Testis (tissue), 3 donors: ENCODE results near the gene THSD7A. TPM values are rescaled to one million over a fixed set of nuclear protein-coding genes. Genes with fewer than 3 reads are reported as not detected.

ENCODE experiments used
- DNase-seq: peaks from one replicate; pipeline ENCODE4 v3.0.0-alpha.2; 2019
- H3K27ac ChIP-seq, 2 donors: fragments of 200-600 bp; sonication (generic); one replicate each; pipeline ENCODE4 v1.5.1; 2019
- H3K27me3 ChIP-seq: fragments of 200-600 bp; sonication (generic); one replicate; pipeline ENCODE4 v1.5.1; 2019
- H3K36me3 ChIP-seq: fragments of 200-600 bp; sonication (generic); one replicate; pipeline ENCODE4 v1.5.1; 2017; ENCODE audit warnings: low read depth; ENCODE audit errors: missing control alignments
- H3K4me1 ChIP-seq: fragments of 200-600 bp; sonication (generic); one replicate; pipeline ENCODE4 v1.5.1; 2019
- H3K4me3 ChIP-seq, 2 donors: fragments of 200-600 bp; sonication (generic); one replicate each; pipeline ENCODE4 v1.5.1; 2017 to 2019
- H3K9me3 ChIP-seq: fragments of 200-600 bp; sonication (generic); one replicate; pipeline ENCODE4 v1.5.1; 2017
- CTCF ChIP-seq, 3 experiments: fragments of 450-650 bp in 2 of 3; fragments of 200-600 bp in 1 of 3; sonication (generic) in 1 of 3; IDR thresholded peaks; one replicate each; pipeline ENCODE4 v1.5.1; 2016 to 2019; ENCODE audit warnings: antibody characterized with exemption in 3 of 3, mild to moderate bottlenecking in 2 of 3, moderate library complexity in 1 of 3
- POLR2A ChIP-seq: fragments of 450-650 bp; IDR thresholded peaks from one replicate; pipeline ENCODE4 v1.6.1; 2017; ENCODE audit warnings: antibody characterized with exemption, mild to moderate bottlenecking, moderate library complexity
- WGBS, 2 donors: methylation state at CpG; one replicate each; pipeline ENCODE4 v1.1.5; 2018; 5-methylcytosine and 5-hydroxymethylcytosine counted together
- intact Hi-C: fragments of 100-400 bp; cut with DNase I; formaldehyde crosslinking; loops from one replicate; pipeline ENCODE4 v1.15.1; 2023; ENCODE audit warnings: low total_unique reads
- polyA plus RNA-seq: library from polyadenylated mRNA; stranded (reverse); fragments of 350-450 nt; fragmentation: Illumina TruSeq; extraction: RNeasy Lipid Tissue Mini Kit (QIAGEN cat#74804); gene quantifications from one replicate; pipeline ENCODE4 v1.2.3, GENCODE V29; 2014; ENCODE audit warnings: low read depth, low replicate concordance; ENCODE audit not compliant: insufficient read depth
- total RNA-seq, 2 donors: library from RNA; depleted of rRNA; stranded (reverse); fragments of >200 nt; gene quantifications; one replicate each; pipeline ENCODE4 v1.2.3, GENCODE V29; 2016

The THSD7A gene
- total and polyA plus RNA-seq, 3 donors from 2014 or later: 1.6 to 7.0 (median 6.8) TPM

GRCh38 chr7:11818281-11818680 lies 13.7 kb downstream of the THSD7A start:
- Histone ChIP-seq H3K27ac (no peak overlapping the region), H3K4me3 (no peak overlapping the region), H3K9me3 (no peaks in the 10 kb centered on the region), H3K36me3 (no peaks in the 10 kb centered on the region), H3K4me1 (no peaks in the 10 kb centered on the region), H3K27me3 (no peaks in the 10 kb centered on the region)
- no peak for DNase-seq
- 89 to 93% methylated on average over 4 of the region's 4 CpGs for WGBS, 2 donors
- intact Hi-C loops: no loop called here
- TF ChIP-seq POLR2A (no peak), CTCF (IDR thresholded peaks at IDR 0.05) (no peak)

- Histone ChIP-seq H3K9me3 (no peaks in the 10 kb centered on the region), H3K36me3 (no peaks in the 10 kb centered on the region), H3K4me3 (no peak overlapping the region), H3K4me1 (no peaks in the 10 kb centered on the region), H3K27ac (no peak overlapping the region), H3K27me3 (no peaks in the 10 kb centered on the region)
- DNase-seq: no peak
- TF ChIP-seq POLR2A: no peak
- TF ChIP-seq CTCF (IDR thresholded peaks at IDR 0.05): no peak
- 48 to 63% methylated on average over 4 of the region's 4 CpGs for WGBS, 2 donors
- intact Hi-C loops: no loop called here
These were observed 14.8 kb downstream of the THSD7A start for GRCh38 chr7:11817111-11817740.

- no peaks in the 10 kb centered on the region for H3K27me3 ChIP-seq
- no peak overlapping the region for H3K4me3 ChIP-seq
- no peak for DNase-seq
- H3K27ac ChIP-seq: no peak overlapping the region
- TF ChIP-seq POLR2A (no peak), CTCF (IDR thresholded peaks at IDR 0.05) (no peak)
- H3K4me1 ChIP-seq: no peaks in the 10 kb centered on the region
- H3K9me3 ChIP-seq: no peaks in the 10 kb centered on the region
- intact Hi-C loops: no loop called here
- no peaks in the 10 kb centered on the region for H3K36me3 ChIP-seq
These were observed 20.3 kb downstream of the THSD7A start for GRCh38 chr7:11811709-11812108.

- Histone ChIP-seq H3K9me3 (no peaks in the 10 kb centered on the region), H3K4me3 (no peak overlapping the region), H3K36me3 (no peaks in the 10 kb centered on the region), H3K4me1 (no peaks in the 10 kb centered on the region), H3K27ac (no peak overlapping the region), H3K27me3 (no peaks in the 10 kb centered on the region)
- 81 to 93% methylated on average over 4 of the region's 4 CpGs for WGBS, 2 donors
- intact Hi-C loops: no loop called here
- no peak for DNase-seq
- TF ChIP-seq CTCF (IDR thresholded peaks at IDR 0.05) (no peak), POLR2A (no peak)
These were observed 21.9 kb downstream of the THSD7A start for GRCh38 chr7:11810043-11810625.

GRCh38 chr7:11807000-11807399 lies 25.0 kb downstream of the THSD7A start:
- Histone ChIP-seq H3K4me1 (no peaks in the 10 kb centered on the region), H3K27me3 (no peaks in the 10 kb centered on the region), H3K9me3 (no peaks in the 10 kb centered on the region), H3K27ac (no peak overlapping the region), H3K4me3 (no peak overlapping the region), H3K36me3 (no peaks in the 10 kb centered on the region)
- no peak for TF ChIP-seq CTCF (IDR thresholded peaks at IDR 0.05)
- no peak for TF ChIP-seq POLR2A
- intact Hi-C loops: no loop called here
- WGBS, 2 donors: 90 to 91% methylated on average over 2 of the region's 2 CpGs
- DNase-seq: no peak
